Epithelial cell of umbilical artery (primary cell): ENCODE measurements around the gene SUPT6H. TPM values are rescaled to one million over a fixed set of nuclear protein-coding genes. Genes with fewer than 3 reads are reported as not detected.

Source experiments
- total RNA-seq: library from RNA; depleted of rRNA; stranded (reverse); fragments of >200 nt; gene quantifications from 2 replicates; pipeline ENCODE4 v1.2.3, GENCODE V29; 2014

The SUPT6H gene
- total RNA-seq = 26.3 and 31.3 TPM in 2 replicates

GRCh38 chr17:28661635-28662526 is at the start of gene SUPT6H, which contains the start of gene SDF2:
TSS of gene SUPT6H (plus strand) at chr17:28662205. CDS start at chr17:28673402, 11,197 bp downstream.
TSS of gene SDF2 (minus strand) at chr17:28661906. CDS start at chr17:28661876, 30 bp downstream.

GRCh38 chr17:28613931-28614381 is 48.0 kb upstream of the SUPT6H start, which contains the start of gene RSKR:
TSS of gene RSKR (minus strand) at chr17:28614185. CDS start at chr17:28614161, 24 bp downstream.

GRCh38 chr17:28644787-28645575 is 17.0 kb upstream of the SUPT6H start, which contains the start of gene BLTP2:
TSS of gene BLTP2 (minus strand) at chr17:28645158. CDS start at chr17:28645056, 102 bp downstream.

GRCh38 chr17:28711723-28712031 is 49.7 kb downstream of the SUPT6H start, which contains the start of gene PROCA1:
TSS of gene PROCA1 (minus strand) at chr17:28711888. CDS start at chr17:28711660, 228 bp downstream.

GRCh38 chr17:28717578-28718332 is 55.8 kb downstream of the SUPT6H start, which contains the start of gene RAB34:
TSS of gene RAB34 (minus strand) at chr17:28717868. CDS start at chr17:28717266, 602 bp downstream.

GRCh38 chr17:28726226-28726626 is 64.2 kb downstream of the SUPT6H start, which contains the start of gene TLCD1:
TSS of gene TLCD1 (minus strand) at chr17:28726233. CDS start at chr17:28726097, 136 bp downstream.

GRCh38 chr17:28728364-28729200 is 66.6 kb downstream of the SUPT6H start, which contains the start of gene NEK8:
TSS of gene NEK8 (plus strand) at chr17:28728788. CDS start at chr17:28728814, 26 bp downstream.

GRCh38 chr17:28743243-28744103 is 81.5 kb downstream of the SUPT6H start, which contains the start of gene TRAF4:
TSS of gene TRAF4 (plus strand) at chr17:28744011. CDS start at chr17:28744113, 102 bp downstream.

Other genes starting within 250 kb of the SUPT6H start
- not detected in 2 replicates for gene SLC13A2, start 188.6 kb upstream of the SUPT6H start, total RNA-seq
- not detected in 2 replicates for gene FOXN1, start 155.9 kb upstream of the SUPT6H start, total RNA-seq
- 16.2 and 28.6 TPM in 2 replicates for gene UNC119, start 109.6 kb upstream of the SUPT6H start, total RNA-seq
- 55.9 and 69.9 TPM in 2 replicates for gene PIGS, start 90.7 kb upstream of the SUPT6H start, total RNA-seq
- 19.8 and 41.9 TPM in 2 replicates for gene ALDOC, start 85.3 kb upstream of the SUPT6H start, total RNA-seq
- 29.2 and 37.8 TPM in 2 replicates for gene SPAG5, start 63.2 kb upstream of the SUPT6H start, total RNA-seq
- 2.6 and 4.9 TPM in 2 replicates for gene RSKR, start 48.0 kb upstream of the SUPT6H start, total RNA-seq
- 156 and 164 TPM in 2 replicates for gene BLTP2, start 17.0 kb upstream of the SUPT6H start, total RNA-seq
- gene SDF2, start 299 bp upstream of the SUPT6H start, total RNA-seq = 72.0 and 76.0 TPM in 2 replicates
- 0.65 and 1.5 TPM in 2 replicates for gene PROCA1, start 49.7 kb downstream of the SUPT6H start, total RNA-seq
- gene RAB34, start 55.7 kb downstream of the SUPT6H start, total RNA-seq = 137 and 157 TPM in 2 replicates
- gene RPL23A, start 57.8 kb downstream of the SUPT6H start, total RNA-seq = 376 and 820 TPM in 2 replicates
- gene TLCD1, start 64.0 kb downstream of the SUPT6H start, total RNA-seq = 1.6 and 1.7 TPM in 2 replicates
- gene NEK8, start 66.6 kb downstream of the SUPT6H start, total RNA-seq = 1.6 and 2.0 TPM in 2 replicates
- gene TRAF4, start 81.8 kb downstream of the SUPT6H start, total RNA-seq = 33.7 and 46.4 TPM in 2 replicates
- 2.7 and 4.2 TPM in 2 replicates for gene FAM222B, start 180.6 kb downstream of the SUPT6H start, total RNA-seq
- 37.4 and 48.2 TPM in 2 replicates for gene ERAL1, start 192.8 kb downstream of the SUPT6H start, total RNA-seq
- 62.7 and 82.4 TPM in 2 replicates for gene FLOT2, start 235.5 kb downstream of the SUPT6H start, total RNA-seq
- gene DHRS13, start 240.9 kb downstream of the SUPT6H start, total RNA-seq = 6.5 and 14.0 TPM in 2 replicates